ENCODE data around the gene AKAP6. TPM values are rescaled to one million over a fixed set of nuclear protein-coding genes. Genes with fewer than 3 reads are reported as not detected.
A peak's percentile ranks its signal among the peaks of the same experiment; 100 is the strongest.

AKAP6 gene
- total RNA-seq, 6 experiments from 2014 or later: 1.7 to 9.6 (median 4.3) TPM

GRCh38 chr14:32341947-32342846, 13.1 kb downstream of the AKAP6 start:
- H3K4me3 ChIP-seq: no peak overlapping the region
- no peaks in the 10 kb centered on the region for H3K36me3 ChIP-seq
- intact Hi-C loops (cut with DNase I): no loop called here
- no peaks in the 10 kb centered on the region for H3K9me3 ChIP-seq
- 95% methylated on average over 2 of the region's 2 CpGs for WGBS (ENCODE audit: insufficient coverage, low coverage, low lambda C conversion rate, missing lambda C conversion rate)
- H3K27me3 ChIP-seq: no peaks in the 10 kb centered on the region
- TF ChIP-seq POLR2A (IDR thresholded peaks at IDR 0.05): no peak
- no peak for TF ChIP-seq CTCF (IDR thresholded peaks at IDR 0.05)
- no peak overlapping the region for H3K27ac ChIP-seq
- no peak for DNase-seq
- H3K4me1 ChIP-seq: no peaks in the 10 kb centered on the region
- no peak for ATAC-seq

- Histone ChIP-seq H3K4me1 (no peaks in the 10 kb centered on the region), H3K36me3 (no peaks in the 10 kb centered on the region), H3K27ac (no peak overlapping the region), H3K9me3 (no peaks in the 10 kb centered on the region), H3K27me3 (no peaks in the 10 kb centered on the region), H3K4me3 (no peak overlapping the region)
- no peak for TF ChIP-seq POLR2A (IDR thresholded peaks at IDR 0.05)
- no peak for TF ChIP-seq CTCF (IDR thresholded peaks at IDR 0.05)
- DNase-seq (no peak), ATAC-seq (no peak)
- intact Hi-C loops (cut with DNase I): no loop called here
- WGBS (ENCODE audit: insufficient coverage, low coverage, low lambda C conversion rate, missing lambda C conversion rate): 37% methylated on average over 2 of the region's 2 CpGs
Measured at GRCh38 chr14:32342847-32343194, 13.7 kb downstream of the AKAP6 start.

- Histone ChIP-seq H3K27me3 (no peaks in the 10 kb centered on the region), H3K36me3 (no peaks in the 10 kb centered on the region), H3K4me3 (no peak overlapping the region), H3K4me1 (no peaks in the 10 kb centered on the region), H3K9me3 (no peaks in the 10 kb centered on the region), H3K27ac (no peak overlapping the region)
- no peak for TF ChIP-seq POLR2A (IDR thresholded peaks at IDR 0.05)
- TF ChIP-seq CTCF (IDR thresholded peaks at IDR 0.05): no peak
- no peak for DNase-seq
- WGBS (ENCODE audit: insufficient coverage, low coverage, low lambda C conversion rate, missing lambda C conversion rate): 79% methylated on average over 1 of the region's 2 CpGs
- intact Hi-C loops (cut with DNase I): no loop called here
- ATAC-seq: no peak
Measured at GRCh38 chr14:32343926-32344430, 14.9 kb downstream of the AKAP6 start.

GRCh38 chr14:32345311-32345791, 16.3 kb downstream of the AKAP6 start:
- intact Hi-C loops (cut with DNase I): no loop called here
- Histone ChIP-seq H3K27ac (no peak overlapping the region), H3K4me1 (no peaks in the 10 kb centered on the region), H3K4me3 (no peak overlapping the region), H3K36me3 (no peaks in the 10 kb centered on the region), H3K9me3 (no peaks in the 10 kb centered on the region), H3K27me3 (no peaks in the 10 kb centered on the region)
- ATAC-seq: peak in 1 of 4 donors; percentile 67
- WGBS (ENCODE audit: insufficient coverage, low coverage, low lambda C conversion rate, missing lambda C conversion rate): 67% methylated on average over 1 of the region's 1 CpG
- no peak for TF ChIP-seq POLR2A (IDR thresholded peaks at IDR 0.05)
- TF ChIP-seq CTCF (IDR thresholded peaks at IDR 0.05): no peak
- no peak for DNase-seq

Measured in right lobe of liver (tissue), 6 donors.